Hematopoietic multipotent progenitor cell treated with erythropoietin and hydrocortisone succinate and interleukin-3 and kit ligand, for 8 days (in vitro differentiated cells): ENCODE data around the gene SSR4.
"Not testable (repeated sequence)": the region's sequence is repeated elsewhere in the genome, so short reads cannot be mapped to it uniquely, and the experiment has no call there.

ENCODE experiments used
- DNase-seq: peaks from one replicate; pipeline ENCODE4 v3.0.0-alpha.2; 2015

Gene SSR4

GRCh38 chrX:153794018-153794896, at the start of gene SSR4, which contains the start of gene IDH3G:
Gene SSR4, plus strand, starts transcription at chrX:153794668. Its CDS starts 20 bp downstream, at chrX:153794688.
Gene IDH3G, minus strand, starts transcription at chrX:153794375. Its CDS starts 49 bp downstream, at chrX:153794326.
- peak; percentile 94 for DNase-seq

GRCh38 chrX:153745067-153745433, 49.4 kb upstream of the SSR4 start:
- not testable (repeated sequence) for DNase-seq

GRCh38 chrX:153746359-153746758, 48.1 kb upstream of the SSR4 start:
- no peak for DNase-seq

- not testable (repeated sequence) for DNase-seq
These were observed 47.5 kb upstream of the SSR4 start for GRCh38 chrX:153746991-153747390.

GRCh38 chrX:153749017-153749416, 45.5 kb upstream of the SSR4 start:
- not testable (repeated sequence) for DNase-seq

GRCh38 chrX:153750127-153750774, 44.2 kb upstream of the SSR4 start:
- no peak for DNase-seq

GRCh38 chrX:153755136-153755535, 39.3 kb upstream of the SSR4 start:
- no peak for DNase-seq

GRCh38 chrX:153761863-153762262, 32.6 kb upstream of the SSR4 start:
- DNase-seq = no peak

- DNase-seq = no peak
These were observed 31.8 kb upstream of the SSR4 start for GRCh38 chrX:153762626-153763173.

- DNase-seq = no peak
These were observed 31.1 kb upstream of the SSR4 start for GRCh38 chrX:153763298-153763932.

GRCh38 chrX:153763989-153764755, 30.3 kb upstream of the SSR4 start, which contains the start of gene PLXNB3:
Gene PLXNB3, plus strand, starts transcription at chrX:153764249. Its CDS starts 1,287 bp downstream, at chrX:153765536.
- peak; percentile 78 for DNase-seq

GRCh38 chrX:153764786-153765137, 29.7 kb upstream of the SSR4 start:
- no peak for DNase-seq

- DNase-seq = peak; percentile 73
These were observed 29.1 kb upstream of the SSR4 start for GRCh38 chrX:153765138-153766079.

GRCh38 chrX:153766098-153766817, 28.2 kb upstream of the SSR4 start:
- peak; percentile 77 for DNase-seq

GRCh38 chrX:153766871-153767673, 27.4 kb upstream of the SSR4 start:
- no peak for DNase-seq

GRCh38 chrX:153767674-153768055, 26.8 kb upstream of the SSR4 start:
- no peak for DNase-seq

GRCh38 chrX:153768311-153769157, 25.9 kb upstream of the SSR4 start:
- no peak for DNase-seq

- DNase-seq = no peak
These were observed 25.2 kb upstream of the SSR4 start for GRCh38 chrX:153769158-153769864.
